WTC11 (cell line): ENCODE measurements around the gene MXRA7. TPM values are rescaled to one million over a fixed set of nuclear protein-coding genes. Genes with fewer than 3 reads are reported as not detected.

Experiments used
- ATAC-seq: fragments of 200-7000 bp; cut with Tn5 transposase; 2 replicates; pipeline ENCODE4 v1.10.0; 2021; ENCODE audit warnings: mild to moderate bottlenecking, moderate library complexity
- CTCF ChIA-PET: fragments of 300-600 bp; sonication (Branson Sonifier 250); formaldehyde crosslinking; loops from one replicate; lab custom pipeline; 2021; ENCODE audit warnings: antibody characterized with exemption; lab: Charles Lee
- POLR2A ChIA-PET: fragments of 350-600 bp; sonication (Branson Sonifier 250); formaldehyde crosslinking; loops from one replicate; lab custom pipeline; 2021; ENCODE audit warnings: antibody characterized with exemption; lab: Charles Lee
- DNase-seq: peaks from one replicate; pipeline ENCODE4 v3.0.0; 2021; ENCODE audit warnings: low spot score
- H3K27ac Mint-ChIP-seq: 2 replicates; pipeline ENCODE4 v1.8.0; 2021; ENCODE audit warnings: mixed read lengths
- H3K27me3 Mint-ChIP-seq: 2 replicates; pipeline ENCODE4 v1.8.0; 2021; ENCODE audit warnings: low read depth, mild to moderate bottlenecking, moderate library complexity, mixed read lengths
- H3K36me3 Mint-ChIP-seq: 2 replicates; pipeline ENCODE4 v1.8.0; 2021; ENCODE audit warnings: mixed read lengths
- H3K4me1 Mint-ChIP-seq: 2 replicates; pipeline ENCODE4 v1.8.0; 2022; ENCODE audit warnings: mixed read lengths
- H3K4me3 Mint-ChIP-seq: 2 replicates; pipeline ENCODE4 v1.8.0; 2021; ENCODE audit warnings: mild to moderate bottlenecking, moderate library complexity, mixed read lengths
- H3K9me3 Mint-ChIP-seq: 2 replicates; pipeline ENCODE4 v1.8.0; 2021; ENCODE audit warnings: mixed read lengths
- FOXK1 ChIP-seq: sonication (generic); formaldehyde crosslinking; IDR thresholded peaks from 2 replicates; pipeline ENCODE4 v1.8.0; 2022; ENCODE audit warnings: mild to moderate bottlenecking, moderate library complexity, missing genetic modification reagents
- FOXP1 ChIP-seq: sonication (generic); formaldehyde crosslinking; IDR thresholded peaks from 2 replicates; pipeline ENCODE4 v1.8.0; 2022; ENCODE audit warnings: missing genetic modification reagents, mild to moderate bottlenecking, moderate library complexity, borderline replicate concordance
- GABPB1 ChIP-seq: sonication (generic); formaldehyde crosslinking; IDR thresholded peaks from 2 replicates; pipeline ENCODE4 v1.8.1; 2023; ENCODE audit warnings: mild to moderate bottlenecking, missing genetic modification reagents
- KAT7 ChIP-seq: sonication (generic); formaldehyde crosslinking; IDR thresholded peaks from 2 replicates; pipeline ENCODE4 v1.8.1; 2023; ENCODE audit warnings: missing genetic modification reagents, mild to moderate bottlenecking, borderline replicate concordance
- NFYB ChIP-seq: sonication (generic); formaldehyde crosslinking; conservative IDR thresholded peaks from 2 replicates; pipeline ENCODE4 v1.8.0; 2022; ENCODE audit warnings: low read depth, missing genetic modification reagents
- SMAD4 ChIP-seq: sonication (generic); formaldehyde crosslinking; IDR thresholded peaks from 2 replicates; pipeline ENCODE4 v1.8.0; 2022; ENCODE audit warnings: mild to moderate bottlenecking, missing genetic modification reagents
- ZNF232 ChIP-seq: sonication (generic); formaldehyde crosslinking; IDR thresholded peaks from 2 replicates; pipeline ENCODE4 v1.8.0; 2022; ENCODE audit warnings: mild to moderate bottlenecking, missing genetic modification reagents
- ZNF263 ChIP-seq: sonication (generic); formaldehyde crosslinking; IDR thresholded peaks from 2 replicates; pipeline ENCODE4 v1.8.1; 2022; ENCODE audit warnings: low read depth, mild to moderate bottlenecking, moderate library complexity, missing genetic modification reagents
- ZNF423 ChIP-seq: fragments of 250-450 bp; sonication (Bioruptor Pico); IDR thresholded peaks from 2 replicates; pipeline ENCODE4 v2.1.2; 2022; ENCODE audit warnings: mild to moderate bottlenecking, moderate library complexity
- total RNA-seq: library from RNA; stranded (reverse); gene quantifications from 3 replicates; pipeline ENCODE4 v1.2.3, GENCODE V29; 2021
- TF ChIP-seq, protein P1 (sequence below): sonication (generic); formaldehyde crosslinking; IDR thresholded peaks from 2 replicates; pipeline ENCODE4 v1.8.0; 2023; ENCODE audit warnings: missing genetic modification reagents
- TF ChIP-seq, protein P2 (sequence below): sonication (generic); formaldehyde crosslinking; IDR thresholded peaks from 2 replicates; pipeline ENCODE4 v1.8.1; 2023; ENCODE audit warnings: mild to moderate bottlenecking, moderate library complexity, missing genetic modification reagents
- TF ChIP-seq, protein P3 (sequence below): fragments of 250-450 bp; sonication (Bioruptor Pico); IDR thresholded peaks from 2 replicates; pipeline ENCODE4 v1.9.0; 2021; ENCODE audit warnings: mild to moderate bottlenecking
- TF ChIP-seq, protein P4 (sequence below): sonication (generic); formaldehyde crosslinking; IDR thresholded peaks from 2 replicates; pipeline ENCODE4 v1.8.0; 2022; ENCODE audit warnings: mild to moderate bottlenecking, missing genetic modification reagents
- TF ChIP-seq, protein P5 (sequence below): sonication (generic); formaldehyde crosslinking; IDR thresholded peaks from 2 replicates; pipeline ENCODE4 v1.8.0; 2022; ENCODE audit warnings: mild to moderate bottlenecking, missing genetic modification reagents

MXRA7 gene
- total RNA-seq, 1 experiment from 2014 or later = 46.5 TPM

DNA sequence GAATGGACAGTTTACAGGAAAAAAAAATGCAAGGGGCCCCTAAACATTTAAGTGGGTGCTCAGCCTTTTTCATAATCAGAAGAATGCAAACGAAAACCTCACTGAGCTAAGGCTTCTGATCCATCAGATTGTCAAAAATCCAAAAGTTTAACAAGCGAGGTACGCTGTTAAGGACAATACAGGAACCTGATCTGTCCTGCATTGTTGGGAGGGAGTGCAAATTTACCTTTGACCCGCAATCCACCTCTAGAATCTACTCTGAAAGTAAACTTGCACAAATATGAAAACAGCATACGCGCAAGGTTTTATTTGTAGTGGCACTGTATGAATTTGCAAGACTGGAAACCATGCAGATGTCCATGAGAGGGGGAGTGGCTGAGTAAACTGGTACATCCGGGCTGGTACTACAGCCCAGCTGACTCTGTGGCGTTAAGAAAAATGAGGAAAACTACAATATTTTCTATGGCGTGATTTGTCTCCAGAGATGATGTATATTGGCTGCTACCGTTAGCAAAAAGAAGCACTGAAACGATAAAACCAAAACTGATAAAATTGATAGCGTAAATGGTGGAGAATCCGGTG is 38.4 kb downstream of the MXRA7 start (continued):
- TF ChIP-seq, protein P1, sequence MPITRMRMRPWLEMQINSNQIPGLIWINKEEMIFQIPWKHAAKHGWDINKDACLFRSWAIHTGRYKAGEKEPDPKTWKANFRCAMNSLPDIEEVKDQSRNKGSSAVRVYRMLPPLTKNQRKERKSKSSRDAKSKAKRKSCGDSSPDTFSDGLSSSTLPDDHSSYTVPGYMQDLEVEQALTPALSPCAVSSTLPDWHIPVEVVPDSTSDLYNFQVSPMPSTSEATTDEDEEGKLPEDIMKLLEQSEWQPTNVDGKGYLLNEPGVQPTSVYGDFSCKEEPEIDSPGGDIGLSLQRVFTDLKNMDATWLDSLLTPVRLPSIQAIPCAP (CRISPR knock-in tag) = no peak
- TF ChIP-seq, all 79 proteins: peak for 0

DNA sequence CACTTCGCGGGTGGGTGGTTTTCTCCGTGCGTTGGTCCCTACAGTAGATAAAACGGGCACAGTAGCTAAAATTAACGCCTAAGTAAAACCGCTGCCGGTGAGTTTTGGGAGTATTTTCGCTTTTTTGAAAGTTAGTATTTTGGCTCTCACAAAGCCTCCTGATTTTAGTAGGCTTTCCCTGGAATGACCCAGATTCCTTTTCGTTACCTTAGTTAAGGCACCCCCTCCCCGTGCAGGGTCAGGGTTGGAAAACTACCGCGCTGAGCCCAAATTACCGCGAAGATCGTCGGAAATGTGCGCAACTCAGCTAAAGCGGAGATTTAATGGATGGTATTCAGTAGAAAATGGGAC is 38.9 kb downstream of the MXRA7 start:
- H3K27ac Mint-ChIP-seq = peak overlapping the region; percentile 94
- H3K9me3 Mint-ChIP-seq = peaks cover 10% of the 10 kb centered on the region
- H3K36me3 Mint-ChIP-seq = peaks cover 3% of the 10 kb centered on the region
- no peaks in the 10 kb centered on the region for H3K27me3 Mint-ChIP-seq
- DNase-seq (no peak), ATAC-seq (peak; percentile 2; the same call in 1 of the 2 replicates)
- TF ChIP-seq, protein P2, sequence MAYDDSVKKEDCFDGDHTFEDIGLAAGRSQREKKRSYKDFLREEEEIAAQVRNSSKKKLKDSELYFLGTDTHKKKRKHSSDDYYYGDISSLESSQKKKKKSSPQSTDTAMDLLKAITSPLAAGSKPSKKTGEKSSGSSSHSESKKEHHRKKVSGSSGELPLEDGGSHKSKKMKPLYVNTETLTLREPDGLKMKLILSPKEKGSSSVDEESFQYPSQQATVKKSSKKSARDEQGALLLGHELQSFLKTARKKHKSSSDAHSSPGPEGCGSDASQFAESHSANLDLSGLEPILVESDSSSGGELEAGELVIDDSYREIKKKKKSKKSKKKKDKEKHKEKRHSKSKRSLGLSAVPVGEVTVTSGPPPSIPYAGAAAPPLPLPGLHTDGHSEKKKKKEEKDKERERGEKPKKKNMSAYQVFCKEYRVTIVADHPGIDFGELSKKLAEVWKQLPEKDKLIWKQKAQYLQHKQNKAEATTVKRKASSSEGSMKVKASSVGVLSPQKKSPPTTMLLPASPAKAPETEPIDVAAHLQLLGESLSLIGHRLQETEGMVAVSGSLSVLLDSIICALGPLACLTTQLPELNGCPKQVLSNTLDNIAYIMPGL (CRISPR knock-in tag) = 0 out of 2 replicates have a peak, but pooled peaks have one; percentile 10
- TF ChIP-seq, protein P3, sequence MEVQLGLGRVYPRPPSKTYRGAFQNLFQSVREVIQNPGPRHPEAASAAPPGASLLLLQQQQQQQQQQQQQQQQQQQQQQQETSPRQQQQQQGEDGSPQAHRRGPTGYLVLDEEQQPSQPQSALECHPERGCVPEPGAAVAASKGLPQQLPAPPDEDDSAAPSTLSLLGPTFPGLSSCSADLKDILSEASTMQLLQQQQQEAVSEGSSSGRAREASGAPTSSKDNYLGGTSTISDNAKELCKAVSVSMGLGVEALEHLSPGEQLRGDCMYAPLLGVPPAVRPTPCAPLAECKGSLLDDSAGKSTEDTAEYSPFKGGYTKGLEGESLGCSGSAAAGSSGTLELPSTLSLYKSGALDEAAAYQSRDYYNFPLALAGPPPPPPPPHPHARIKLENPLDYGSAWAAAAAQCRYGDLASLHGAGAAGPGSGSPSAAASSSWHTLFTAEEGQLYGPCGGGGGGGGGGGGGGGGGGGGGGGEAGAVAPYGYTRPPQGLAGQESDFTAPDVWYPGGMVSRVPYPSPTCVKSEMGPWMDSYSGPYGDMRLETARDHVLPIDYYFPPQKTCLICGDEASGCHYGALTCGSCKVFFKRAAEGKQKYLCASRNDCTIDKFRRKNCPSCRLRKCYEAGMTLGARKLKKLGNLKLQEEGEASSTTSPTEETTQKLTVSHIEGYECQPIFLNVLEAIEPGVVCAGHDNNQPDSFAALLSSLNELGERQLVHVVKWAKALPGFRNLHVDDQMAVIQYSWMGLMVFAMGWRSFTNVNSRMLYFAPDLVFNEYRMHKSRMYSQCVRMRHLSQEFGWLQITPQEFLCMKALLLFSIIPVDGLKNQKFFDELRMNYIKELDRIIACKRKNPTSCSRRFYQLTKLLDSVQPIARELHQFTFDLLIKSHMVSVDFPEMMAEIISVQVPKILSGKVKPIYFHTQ = no peak
- peaks cover 24% of the 10 kb centered on the region for H3K4me1 Mint-ChIP-seq
- CTCF ChIA-PET = interaction anchor here (0.6 to 4.5 kb wide), 14 partner anchors 10 to 316 kb away, joined by 3 to 69 read pairs (median 4); no protein-coding TSS in a partner anchor
- POLR2A ChIA-PET = interaction anchor here (0.6 to 1.4 kb wide), 7 partner anchors 14 to 115 kb away, joined by 3 to 5 read pairs (median 3); no protein-coding TSS in a partner anchor
- peak overlapping the region; percentile 89 for H3K4me3 Mint-ChIP-seq

DNA sequence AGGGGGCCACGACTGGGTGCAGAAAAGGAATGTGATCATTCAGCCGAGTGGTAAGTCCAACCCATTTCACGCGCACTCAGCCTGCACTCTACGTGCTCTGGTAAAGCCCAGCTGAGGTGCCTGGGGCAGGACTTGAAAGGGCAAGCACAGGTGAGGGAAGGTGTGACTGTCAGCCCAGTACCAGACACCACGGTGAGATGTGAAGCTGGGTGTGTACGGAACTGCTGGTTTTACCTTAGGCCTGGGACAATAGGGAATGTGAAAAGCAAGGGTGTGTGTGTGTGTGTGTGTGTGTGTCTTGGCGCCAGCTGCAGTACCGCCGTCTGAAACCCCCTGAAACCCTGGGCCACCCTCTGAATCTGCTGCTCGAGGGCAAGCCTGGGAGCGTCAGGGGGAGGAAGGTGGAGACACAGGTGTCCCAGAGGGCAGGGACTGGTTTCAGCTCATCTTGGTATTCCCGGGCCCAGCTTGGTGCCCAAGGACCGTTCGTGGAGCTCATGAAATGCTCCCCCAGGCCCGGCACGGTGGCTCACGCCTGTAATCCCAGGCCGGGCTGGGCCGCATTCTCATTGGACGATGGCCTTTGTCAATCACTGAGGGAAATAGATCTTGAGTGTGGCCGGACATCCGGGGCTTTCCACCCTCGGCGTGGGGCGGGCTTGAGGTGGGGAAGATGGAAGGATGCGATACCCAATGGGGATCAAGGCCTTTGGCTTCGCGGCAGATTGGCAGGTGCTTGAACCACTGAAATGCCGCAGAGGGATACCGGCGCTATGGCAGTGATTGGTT is 39.4 kb downstream of the MXRA7 start:
- H3K4me3 Mint-ChIP-seq = peak overlapping the region; percentile 89
- H3K4me1 Mint-ChIP-seq = peaks cover 24% of the 10 kb centered on the region
- peak; percentile 97 for ATAC-seq
- ChIA-PET CTCF (interaction anchor here (0.6 to 4.5 kb wide), 17 partner anchors 10 to 816 kb away, joined by 3 to 69 read pairs (median 4); partner anchors contain the start of gene WBP2), POLR2A (interaction anchor here (0.6 to 1.4 kb wide), 8 partner anchors 13 to 149 kb away, joined by 3 to 5 read pairs (median 3); no protein-coding TSS in a partner anchor)
- TF ChIP-seq NFYB (CRISPR knock-in tag) (peak; percentile 99), GABPB1 (CRISPR knock-in tag) (no peak), FOXK1 (CRISPR knock-in tag) (0 out of 2 replicates have a peak, but pooled peaks have one; percentile 16), ZNF232 (CRISPR knock-in tag) (0 out of 2 replicates have a peak, but pooled peaks have one; percentile 37), KAT7 (CRISPR knock-in tag) (0 out of 2 replicates have a peak, but pooled peaks have one; percentile 23), SMAD4 (no peak), ZNF263 (CRISPR knock-in tag) (no peak), ZNF423 (CRISPR knock-in tag) (peak; percentile 87; the same call in 1 of the 2 replicates), FOXP1 (peak; percentile 34; the same call in 1 of the 2 replicates)
- TF ChIP-seq, protein P2 (CRISPR knock-in tag) = 0 out of 2 replicates have a peak, but pooled peaks have one; percentile 27
- TF ChIP-seq, protein P4, sequence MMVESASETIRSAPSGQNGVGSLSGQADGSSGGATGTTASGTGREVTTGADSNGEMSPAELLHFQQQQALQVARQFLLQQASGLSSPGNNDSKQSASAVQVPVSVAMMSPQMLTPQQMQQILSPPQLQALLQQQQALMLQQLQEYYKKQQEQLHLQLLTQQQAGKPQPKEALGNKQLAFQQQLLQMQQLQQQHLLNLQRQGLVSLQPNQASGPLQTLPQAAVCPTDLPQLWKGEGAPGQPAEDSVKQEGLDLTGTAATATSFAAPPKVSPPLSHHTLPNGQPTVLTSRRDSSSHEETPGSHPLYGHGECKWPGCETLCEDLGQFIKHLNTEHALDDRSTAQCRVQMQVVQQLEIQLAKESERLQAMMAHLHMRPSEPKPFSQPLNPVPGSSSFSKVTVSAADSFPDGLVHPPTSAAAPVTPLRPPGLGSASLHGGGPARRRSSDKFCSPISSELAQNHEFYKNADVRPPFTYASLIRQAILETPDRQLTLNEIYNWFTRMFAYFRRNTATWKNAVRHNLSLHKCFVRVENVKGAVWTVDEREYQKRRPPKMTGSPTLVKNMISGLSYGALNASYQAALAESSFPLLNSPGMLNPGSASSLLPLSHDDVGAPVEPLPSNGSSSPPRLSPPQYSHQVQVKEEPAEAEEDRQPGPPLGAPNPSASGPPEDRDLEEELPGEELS (CRISPR knock-in tag) = 0 out of 2 replicates have a peak, but pooled peaks have one; percentile 17
- TF ChIP-seq, protein P5, sequence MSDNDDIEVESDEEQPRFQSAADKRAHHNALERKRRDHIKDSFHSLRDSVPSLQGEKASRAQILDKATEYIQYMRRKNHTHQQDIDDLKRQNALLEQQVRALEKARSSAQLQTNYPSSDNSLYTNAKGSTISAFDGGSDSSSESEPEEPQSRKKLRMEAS (CRISPR knock-in tag) = peak; percentile 82
- peak overlapping the region; percentile 98 for H3K27ac Mint-ChIP-seq
- DNase-seq = peak; percentile 100
- H3K9me3 Mint-ChIP-seq = peaks cover 10% of the 10 kb centered on the region
- peaks cover 3% of the 10 kb centered on the region for H3K36me3 Mint-ChIP-seq
- no peaks in the 10 kb centered on the region for H3K27me3 Mint-ChIP-seq
